BJ (cell line): ENCODE data around the gene NHLRC4. TPM values are rescaled to one million over a fixed set of nuclear protein-coding genes. Genes with fewer than 3 reads are reported as not detected.

Experiments
- CTCF ChIA-PET: fragments of 350-600 bp; formaldehyde crosslinking; extraction: SDS; loops from one replicate; lab custom pipeline; 2021; ENCODE audit warnings: antibody characterized with exemption, inconsistent platforms; lab: Yijun Ruan, JAX
- POLR2A ChIA-PET: fragments of 300-600 bp; sonication (Branson Sonifier 250); formaldehyde crosslinking; extraction: SDS; loops from one replicate; lab custom pipeline; 2021; ENCODE audit warnings: antibody characterized with exemption; lab: Charles Lee
- DNase-seq: peaks from one replicate; pipeline ENCODE4 v3.0.0-alpha.2; 2011; ENCODE audit warnings: low read depth
- H3K27me3 ChIP-seq: 2 replicates; pipeline ENCODE4 v1.6.0; 2011; ENCODE audit warnings: low read length; ENCODE audit not compliant: control insufficient read depth, insufficient read depth
- H3K36me3 ChIP-seq: 2 replicates; pipeline ENCODE4 v1.5.1; 2011; ENCODE audit warnings: low read length; ENCODE audit not compliant: control insufficient read depth, insufficient read depth
- H3K4me3 ChIP-seq: 2 replicates; pipeline ENCODE4 v1.5.1; 2011; ENCODE audit warnings: low read depth, mild to moderate bottlenecking, control low read depth, low read length
- CTCF ChIP-seq: IDR thresholded peaks from 2 replicates; pipeline ENCODE4 v1.5.1; 2011; ENCODE audit warnings: low read depth, mild to moderate bottlenecking, control low read depth, inconsistent platforms, low read length, moderate library complexity; ENCODE audit not compliant: insufficient read depth
- polyA plus RNA-seq: library from polyadenylated mRNA; depleted of rRNA; stranded (reverse); fragments of >200 nt; gene quantifications from 2 replicates; pipeline ENCODE4 v1.2.3, GENCODE V29; 2011

The NHLRC4 gene
- polyA plus RNA-seq, 1 experiment = 0.66 TPM

GRCh38 chr16:567373-568256, 810 bp downstream of the NHLRC4 start:
- ChIA-PET CTCF (interaction anchor here (1.0 kb wide), 2 partner anchors 11 to 12 kb away, joined by 3 to 5 read pairs; no protein-coding TSS in a partner anchor), POLR2A (no interaction called here)
- no peak for TF ChIP-seq CTCF
- DNase-seq = no peak
- Histone ChIP-seq H3K27me3 (no peaks in the 10 kb centered on the region; the same call in 1 of the 2 replicates), H3K36me3 (peaks cover 2% of the 10 kb centered on the region), H3K4me3 (no peak overlapping the region)

DNA sequence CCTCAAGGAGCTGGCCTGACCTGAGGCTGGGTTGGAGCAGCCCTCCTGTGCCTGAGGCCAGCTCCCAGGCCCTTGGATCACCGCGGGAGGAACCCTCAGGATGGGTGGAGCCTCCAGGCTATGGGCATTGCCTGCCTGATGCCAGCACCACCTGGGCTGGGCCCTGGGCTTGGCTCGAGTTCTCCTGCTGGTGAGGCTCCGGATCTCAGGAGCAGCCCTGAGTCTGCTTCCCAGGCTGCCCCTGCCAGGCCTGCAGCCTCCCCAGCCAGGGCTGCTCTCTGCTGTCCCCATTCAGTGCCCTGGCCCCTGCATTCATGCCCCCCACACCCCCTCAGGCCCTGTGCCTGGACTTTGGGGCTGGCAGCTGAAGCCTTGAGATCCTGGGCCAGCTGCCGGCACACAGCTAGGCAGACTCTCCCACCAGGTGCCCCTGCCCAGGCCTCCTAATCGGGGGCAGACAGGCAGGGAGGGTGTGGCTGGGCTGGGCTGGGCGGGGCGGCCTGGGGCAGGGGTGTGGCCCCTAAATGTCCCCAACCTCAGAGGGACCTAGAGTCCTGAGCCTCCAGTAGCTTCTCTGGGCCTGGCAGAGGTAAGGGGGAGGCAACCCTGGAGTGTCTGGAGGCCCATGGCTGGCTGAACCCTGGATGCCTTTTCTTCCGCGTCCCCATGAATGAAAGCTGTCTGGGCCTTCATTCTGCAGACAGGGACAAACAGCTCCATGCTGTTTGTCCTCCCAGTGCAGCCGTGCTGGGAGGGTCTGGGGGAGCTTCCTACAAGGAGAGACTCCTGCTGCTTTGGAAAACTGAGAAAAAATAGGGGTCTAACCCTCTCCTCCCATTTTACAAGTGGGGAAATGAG, 1.8 kb downstream of the NHLRC4 start:
- ChIA-PET POLR2A (no interaction called here), CTCF (interaction anchor here (0.9 to 1.0 kb wide), 2 partner anchors 13 kb away, joined by 3 read pairs; no protein-coding TSS in a partner anchor)
- H3K36me3 ChIP-seq = peaks cover 2% of the 10 kb centered on the region
- H3K4me3 ChIP-seq = no peak overlapping the region; the same call in 1 of the 2 replicates
- no peak for DNase-seq
- TF ChIP-seq CTCF = no peak
- no peaks in the 10 kb centered on the region for H3K27me3 ChIP-seq

DNA sequence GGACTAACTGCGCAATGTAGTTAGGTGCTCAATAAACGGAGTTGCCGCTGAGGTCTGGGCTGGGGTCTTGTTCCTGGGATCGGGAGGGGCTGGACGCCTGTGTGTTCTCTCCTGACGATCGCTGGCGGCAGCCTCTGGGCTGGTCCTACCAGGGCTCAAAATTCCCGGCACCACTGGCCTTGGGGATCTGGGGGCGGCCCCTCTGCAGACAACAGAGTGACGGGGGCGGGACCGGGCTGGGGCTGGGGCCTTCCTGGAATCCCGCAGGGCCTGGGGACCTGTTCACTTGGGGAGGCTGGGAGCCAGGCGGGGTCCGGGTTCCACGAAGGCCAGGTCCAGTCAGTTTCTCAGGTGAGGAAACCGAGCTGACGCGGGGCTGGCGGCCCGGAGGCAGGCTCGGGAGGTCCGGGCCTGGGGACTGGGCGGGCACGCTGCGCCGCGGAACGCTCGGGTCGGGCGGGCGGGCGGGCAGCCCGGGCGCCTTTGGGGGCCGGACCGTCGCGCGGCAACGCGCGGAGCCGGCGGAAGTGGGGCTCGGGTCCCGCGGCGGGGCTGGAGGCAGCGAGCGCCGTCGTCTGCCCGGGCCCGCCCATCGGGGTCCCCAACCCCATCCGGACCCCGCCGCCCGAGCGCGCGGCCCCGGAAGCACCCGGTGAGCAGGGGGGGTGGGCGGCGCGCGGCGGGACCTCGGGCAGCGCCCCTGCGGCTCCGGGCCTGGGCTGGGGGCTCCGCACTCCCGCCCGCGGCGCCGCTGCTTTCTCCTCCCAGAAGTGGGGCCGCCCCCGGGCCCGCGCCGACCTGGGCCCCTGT, 2.8 kb downstream of the NHLRC4 start, which contains the start of gene PIGQ:
Gene PIGQ, plus strand, starts transcription at position 524 of the 810 bp plus-strand sequence. CDS start 4,107 bp downstream, outside the sequence.
- no peak for DNase-seq
- H3K27me3 ChIP-seq = no peaks in the 10 kb centered on the region
- POLR2A ChIA-PET = interaction anchor here (0.5 kb wide), 1 partner anchor 217 kb away, joined by 5 read pairs; the partner anchor contains the start of gene AXIN1
- CTCF ChIA-PET = interaction anchor here (0.9 kb wide), 1 partner anchor 14 kb away, joined by 3 read pairs; no protein-coding TSS in a partner anchor
- H3K4me3 ChIP-seq = peak within 1 kb of the TSS; percentile 81
- H3K36me3 ChIP-seq = peaks cover 8% of the 10 kb centered on the region
- no peak for TF ChIP-seq CTCF

DNA sequence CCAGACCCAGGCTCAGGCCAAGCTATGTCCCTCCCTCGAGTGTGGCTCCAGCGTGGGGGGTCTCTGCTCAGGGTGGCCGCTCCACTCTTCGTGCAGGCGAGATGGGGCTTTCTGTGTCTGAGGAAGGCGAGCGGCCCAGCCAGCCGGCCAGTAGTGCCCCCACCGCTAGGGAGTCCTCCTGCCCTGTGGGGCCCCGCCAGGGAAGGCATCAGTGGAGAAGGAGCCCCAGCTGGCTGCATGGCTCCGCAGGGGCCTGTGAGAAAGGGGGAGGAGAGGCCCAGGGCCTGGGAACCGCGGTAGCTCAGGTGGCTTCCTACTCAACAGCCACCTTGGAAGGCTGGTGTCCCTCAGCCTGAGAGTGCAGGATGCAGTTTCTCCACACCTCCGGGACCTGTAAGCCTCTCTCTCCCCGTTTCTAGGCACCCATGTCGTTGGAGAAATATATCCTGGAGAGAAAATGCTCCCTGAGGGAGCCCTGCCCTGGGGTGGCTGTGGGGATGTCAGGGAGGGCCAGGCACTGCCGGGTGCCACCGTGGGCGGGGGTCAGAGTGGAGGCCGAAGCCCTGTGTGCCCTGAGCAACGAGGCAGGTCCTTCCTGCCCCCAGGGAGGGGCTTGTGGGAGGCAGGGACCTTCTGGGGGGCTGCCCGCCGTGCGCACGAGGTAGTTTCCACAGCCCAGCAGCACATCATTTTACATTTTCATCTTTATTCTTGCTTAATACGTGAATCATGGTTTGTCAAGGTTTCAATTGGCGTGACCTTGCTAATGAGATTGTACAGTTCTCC, 6.3 kb downstream of the NHLRC4 start:
- no peak for DNase-seq
- ChIA-PET CTCF (no interaction called here), POLR2A (no interaction called here)
- H3K27me3 ChIP-seq = no peaks in the 10 kb centered on the region
- no peak overlapping the region for H3K4me3 ChIP-seq
- peaks cover 20% of the 10 kb centered on the region for H3K36me3 ChIP-seq
- no peak for TF ChIP-seq CTCF
